ENCODE data around the gene CRCP.

DNA sequence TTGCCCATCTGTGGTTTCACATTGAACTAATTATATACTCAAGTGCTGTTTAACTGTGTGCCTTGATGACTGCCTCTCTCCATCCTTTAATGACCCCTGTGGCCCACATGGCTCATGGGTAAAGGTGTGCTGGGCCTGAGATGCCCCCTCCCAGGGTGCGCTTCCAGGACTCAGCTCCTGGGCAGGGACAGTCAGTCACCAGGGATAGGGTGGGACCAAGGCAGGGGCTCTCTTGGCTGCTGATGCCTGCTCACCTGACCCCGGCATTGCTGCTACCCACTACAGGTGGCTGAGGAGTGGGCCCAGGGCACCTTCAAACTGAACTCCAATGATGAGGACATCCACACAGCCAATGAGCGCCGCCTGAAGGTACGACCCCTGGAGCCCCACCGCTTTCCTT, 32.6 kb upstream of the CRCP start:
- TF ChIP-seq, protein P1, sequence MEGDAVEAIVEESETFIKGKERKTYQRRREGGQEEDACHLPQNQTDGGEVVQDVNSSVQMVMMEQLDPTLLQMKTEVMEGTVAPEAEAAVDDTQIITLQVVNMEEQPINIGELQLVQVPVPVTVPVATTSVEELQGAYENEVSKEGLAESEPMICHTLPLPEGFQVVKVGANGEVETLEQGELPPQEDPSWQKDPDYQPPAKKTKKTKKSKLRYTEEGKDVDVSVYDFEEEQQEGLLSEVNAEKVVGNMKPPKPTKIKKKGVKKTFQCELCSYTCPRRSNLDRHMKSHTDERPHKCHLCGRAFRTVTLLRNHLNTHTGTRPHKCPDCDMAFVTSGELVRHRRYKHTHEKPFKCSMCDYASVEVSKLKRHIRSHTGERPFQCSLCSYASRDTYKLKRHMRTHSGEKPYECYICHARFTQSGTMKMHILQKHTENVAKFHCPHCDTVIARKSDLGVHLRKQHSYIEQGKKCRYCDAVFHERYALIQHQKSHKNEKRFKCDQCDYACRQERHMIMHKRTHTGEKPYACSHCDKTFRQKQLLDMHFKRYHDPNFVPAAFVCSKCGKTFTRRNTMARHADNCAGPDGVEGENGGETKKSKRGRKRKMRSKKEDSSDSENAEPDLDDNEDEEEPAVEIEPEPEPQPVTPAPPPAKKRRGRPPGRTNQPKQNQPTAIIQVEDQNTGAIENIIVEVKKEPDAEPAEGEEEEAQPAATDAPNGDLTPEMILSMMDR (IDR thresholded peaks at IDR 0.05), result no peak
- TF ChIP-seq POLR2A (IDR thresholded peaks at IDR 0.05), result no peak
